Loucy (cell line): ENCODE results near the gene OR2M3.

Source experiments
- EZH2phosphoT487 ChIP-seq: fragments of 200-600 bp; IDR thresholded peaks from 2 replicates; pipeline ENCODE4 v1.6.1; 2018; ENCODE audit warnings: antibody characterized with exemption, mild to moderate bottlenecking, moderate library complexity, borderline replicate concordance
- TF ChIP-seq, protein P1 (sequence below): fragments of 200-600 bp; sonication (generic); conservative IDR thresholded peaks from 2 replicates; pipeline ENCODE4 v1.5.1; 2014; ENCODE audit warnings: mild to moderate bottlenecking, antibody characterized with exemption, low read length

DNA sequence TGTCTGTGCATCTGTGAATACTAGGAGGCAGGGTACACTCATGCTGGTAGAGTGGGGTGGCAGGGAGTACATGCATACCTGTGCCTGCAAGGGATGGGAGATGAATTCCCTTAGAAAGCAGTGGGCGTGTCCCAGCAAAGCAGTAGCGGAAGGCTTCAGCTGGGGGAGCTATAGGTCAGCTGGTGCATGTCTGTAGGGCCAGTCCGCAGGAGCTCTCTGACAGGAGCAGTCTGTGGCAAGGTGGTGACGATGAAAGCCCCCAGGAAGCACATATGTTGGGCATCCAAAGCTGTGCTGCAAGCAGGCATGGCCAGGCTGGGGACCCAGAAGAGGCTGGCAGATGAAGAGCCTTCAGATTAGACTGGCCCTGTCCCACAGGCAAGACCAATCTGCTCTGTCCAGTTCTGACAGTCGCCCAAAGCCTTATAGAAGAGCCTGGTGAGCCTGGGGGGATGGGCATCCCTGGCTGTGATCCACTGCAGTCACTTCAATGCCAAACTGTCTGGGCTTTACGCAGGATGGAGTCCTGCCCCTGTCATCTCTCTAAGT, 32.4 kb downstream of the OR2M3 start:
- TF ChIP-seq EZH2phosphoT487, result no peak
- TF ChIP-seq, protein P1, sequence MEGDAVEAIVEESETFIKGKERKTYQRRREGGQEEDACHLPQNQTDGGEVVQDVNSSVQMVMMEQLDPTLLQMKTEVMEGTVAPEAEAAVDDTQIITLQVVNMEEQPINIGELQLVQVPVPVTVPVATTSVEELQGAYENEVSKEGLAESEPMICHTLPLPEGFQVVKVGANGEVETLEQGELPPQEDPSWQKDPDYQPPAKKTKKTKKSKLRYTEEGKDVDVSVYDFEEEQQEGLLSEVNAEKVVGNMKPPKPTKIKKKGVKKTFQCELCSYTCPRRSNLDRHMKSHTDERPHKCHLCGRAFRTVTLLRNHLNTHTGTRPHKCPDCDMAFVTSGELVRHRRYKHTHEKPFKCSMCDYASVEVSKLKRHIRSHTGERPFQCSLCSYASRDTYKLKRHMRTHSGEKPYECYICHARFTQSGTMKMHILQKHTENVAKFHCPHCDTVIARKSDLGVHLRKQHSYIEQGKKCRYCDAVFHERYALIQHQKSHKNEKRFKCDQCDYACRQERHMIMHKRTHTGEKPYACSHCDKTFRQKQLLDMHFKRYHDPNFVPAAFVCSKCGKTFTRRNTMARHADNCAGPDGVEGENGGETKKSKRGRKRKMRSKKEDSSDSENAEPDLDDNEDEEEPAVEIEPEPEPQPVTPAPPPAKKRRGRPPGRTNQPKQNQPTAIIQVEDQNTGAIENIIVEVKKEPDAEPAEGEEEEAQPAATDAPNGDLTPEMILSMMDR, result no peak
